Effector memory CD4-positive, alpha-beta T cell (primary cell): Measurements from ENCODE around the gene GPR179.

Experiments
- DNase-seq, 3 donors: peaks; one replicate each; pipeline ENCODE4 v3.0.0-alpha.2; 2020
- H3K27ac ChIP-seq: 2 replicates; pipeline ENCODE4 v1.7.0; 2013; ENCODE audit warnings: mild to moderate bottlenecking, low read length, moderate library complexity; ENCODE audit not compliant: insufficient read depth, poor library complexity, severe bottlenecking
- H3K27me3 ChIP-seq: replicated peaks from 2 replicates; pipeline ENCODE4 v1.7.0; 2013; ENCODE audit warnings: mild to moderate bottlenecking, low read length; ENCODE audit not compliant: insufficient read depth, control insufficient read depth, poor library complexity, severe bottlenecking
- H3K36me3 ChIP-seq: 2 replicates; pipeline ENCODE4 v1.7.0; 2013; ENCODE audit warnings: mild to moderate bottlenecking, low read length, moderate library complexity; ENCODE audit not compliant: control insufficient read depth, insufficient read depth
- H3K4me1 ChIP-seq: 2 replicates; pipeline ENCODE4 v1.7.0; 2013; ENCODE audit warnings: low read length, mild to moderate bottlenecking; ENCODE audit not compliant: control insufficient read depth, insufficient read depth, poor library complexity, severe bottlenecking
- H3K4me3 ChIP-seq: 2 replicates; pipeline ENCODE4 v1.7.0; 2013; ENCODE audit warnings: low read length, low read depth, mild to moderate bottlenecking; ENCODE audit not compliant: insufficient read depth, poor library complexity, severe bottlenecking
- H3K9me3 ChIP-seq: 2 replicates; pipeline ENCODE4 v1.7.0; 2013; ENCODE audit warnings: mild to moderate bottlenecking, low read length, moderate library complexity; ENCODE audit not compliant: control insufficient read depth

The GPR179 gene

GRCh38 chr17:38342886-38343607 lies 709 bp downstream of the GPR179 start:
- H3K9me3 ChIP-seq = no peaks in the 10 kb centered on the region
- H3K4me1 ChIP-seq = no peaks in the 10 kb centered on the region
- DNase-seq = no peak
- no peak overlapping the region for H3K4me3 ChIP-seq
- H3K27ac ChIP-seq = no peak overlapping the region
- no peaks in the 10 kb centered on the region for H3K27me3 ChIP-seq
- H3K36me3 ChIP-seq = no peaks in the 10 kb centered on the region

- no peaks in the 10 kb centered on the region for H3K9me3 ChIP-seq
- no peak overlapping the region for H3K27ac ChIP-seq
- no peak for DNase-seq
- H3K4me3 ChIP-seq = no peak overlapping the region
- no peaks in the 10 kb centered on the region for H3K36me3 ChIP-seq
- no peaks in the 10 kb centered on the region for H3K27me3 ChIP-seq
- no peaks in the 10 kb centered on the region for H3K4me1 ChIP-seq
Observed at GRCh38 chr17:38341035-38341721, 2.6 kb downstream of the GPR179 start.

- H3K27ac ChIP-seq = no peak overlapping the region
- H3K27me3 ChIP-seq = no peaks in the 10 kb centered on the region
- H3K9me3 ChIP-seq = no peaks in the 10 kb centered on the region
- H3K36me3 ChIP-seq = no peaks in the 10 kb centered on the region
- no peaks in the 10 kb centered on the region for H3K4me1 ChIP-seq
- no peak for DNase-seq
- no peak overlapping the region for H3K4me3 ChIP-seq
Observed at GRCh38 chr17:38339891-38340290, 3.9 kb downstream of the GPR179 start.

GRCh38 chr17:38338535-38338934 lies 5.2 kb downstream of the GPR179 start:
- Histone ChIP-seq H3K27me3 (no peaks in the 10 kb centered on the region), H3K36me3 (no peaks in the 10 kb centered on the region), H3K4me3 (no peak overlapping the region), H3K27ac (no peak overlapping the region), H3K4me1 (no peaks in the 10 kb centered on the region), H3K9me3 (no peaks in the 10 kb centered on the region)
- DNase-seq = no peak

- Histone ChIP-seq H3K9me3 (no peaks in the 10 kb centered on the region), H3K27ac (no peak overlapping the region), H3K27me3 (no peaks in the 10 kb centered on the region), H3K4me1 (no peaks in the 10 kb centered on the region), H3K36me3 (no peaks in the 10 kb centered on the region), H3K4me3 (no peak overlapping the region)
- no peak for DNase-seq
Observed at GRCh38 chr17:38338053-38338452, 5.7 kb downstream of the GPR179 start.

- Histone ChIP-seq H3K9me3 (no peaks in the 10 kb centered on the region), H3K4me1 (no peaks in the 10 kb centered on the region), H3K36me3 (no peaks in the 10 kb centered on the region), H3K27ac (no peak overlapping the region), H3K27me3 (no peaks in the 10 kb centered on the region), H3K4me3 (no peak overlapping the region)
- no peak for DNase-seq
Observed at GRCh38 chr17:38336838-38337237, 6.9 kb downstream of the GPR179 start.

GRCh38 chr17:38334480-38335364 lies 9.0 kb downstream of the GPR179 start:
- no peak for DNase-seq
- H3K27me3 ChIP-seq = no peaks in the 10 kb centered on the region
- H3K9me3 ChIP-seq = no peaks in the 10 kb centered on the region
- no peaks in the 10 kb centered on the region for H3K36me3 ChIP-seq
- no peak overlapping the region for H3K4me3 ChIP-seq
- no peak overlapping the region for H3K27ac ChIP-seq
- H3K4me1 ChIP-seq = no peaks in the 10 kb centered on the region

- Histone ChIP-seq H3K4me1 (no peaks in the 10 kb centered on the region), H3K27me3 (no peaks in the 10 kb centered on the region), H3K27ac (no peak overlapping the region), H3K36me3 (no peaks in the 10 kb centered on the region), H3K4me3 (no peak overlapping the region), H3K9me3 (no peaks in the 10 kb centered on the region)
- peak in 1 of 3 donors; percentile 12 for DNase-seq
Observed at GRCh38 chr17:38333635-38334295, 10.0 kb downstream of the GPR179 start.

GRCh38 chr17:38332735-38333134 lies 11.0 kb downstream of the GPR179 start:
- no peak for DNase-seq
- Histone ChIP-seq H3K9me3 (no peaks in the 10 kb centered on the region), H3K27ac (no peak overlapping the region), H3K4me1 (no peaks in the 10 kb centered on the region), H3K27me3 (no peaks in the 10 kb centered on the region), H3K36me3 (no peaks in the 10 kb centered on the region), H3K4me3 (no peak overlapping the region)
